ENCODE measurements around the gene LUZP1. TPM values are rescaled to one million over a fixed set of nuclear protein-coding genes. Genes with fewer than 3 reads are reported as not detected.

The LUZP1 gene
- total RNA-seq (10 to 100 TPM; 24.7 to 42.3 (median 32.6) TPM), polyA plus RNA-seq (10 to 100 TPM in 1 of 2 donors, 1 to 10 TPM in 1; 6.1 to 28.1 TPM)
- long read RNA-seq, donor 1, partial matches to known transcripts, result 11 of 31 reads
- long read RNA-seq, donor 1, other reads (novel, unspliced or antisense), result 18 of 31 reads
- long read RNA-seq, donor 2, transcript LUZP1-204 (4 exons, 1,190 nt), result major isoform, 6 of 53 reads
- long read RNA-seq, donor 2, partial matches to known transcripts, result 29 of 53 reads
- long read RNA-seq, donor 2, other reads (novel, unspliced or antisense), result 18 of 53 reads
- long read RNA-seq, donor 3, partial matches to known transcripts, result 8 of 28 reads
- long read RNA-seq, donor 3, other reads (novel, unspliced or antisense), result 17 of 28 reads

DNA sequence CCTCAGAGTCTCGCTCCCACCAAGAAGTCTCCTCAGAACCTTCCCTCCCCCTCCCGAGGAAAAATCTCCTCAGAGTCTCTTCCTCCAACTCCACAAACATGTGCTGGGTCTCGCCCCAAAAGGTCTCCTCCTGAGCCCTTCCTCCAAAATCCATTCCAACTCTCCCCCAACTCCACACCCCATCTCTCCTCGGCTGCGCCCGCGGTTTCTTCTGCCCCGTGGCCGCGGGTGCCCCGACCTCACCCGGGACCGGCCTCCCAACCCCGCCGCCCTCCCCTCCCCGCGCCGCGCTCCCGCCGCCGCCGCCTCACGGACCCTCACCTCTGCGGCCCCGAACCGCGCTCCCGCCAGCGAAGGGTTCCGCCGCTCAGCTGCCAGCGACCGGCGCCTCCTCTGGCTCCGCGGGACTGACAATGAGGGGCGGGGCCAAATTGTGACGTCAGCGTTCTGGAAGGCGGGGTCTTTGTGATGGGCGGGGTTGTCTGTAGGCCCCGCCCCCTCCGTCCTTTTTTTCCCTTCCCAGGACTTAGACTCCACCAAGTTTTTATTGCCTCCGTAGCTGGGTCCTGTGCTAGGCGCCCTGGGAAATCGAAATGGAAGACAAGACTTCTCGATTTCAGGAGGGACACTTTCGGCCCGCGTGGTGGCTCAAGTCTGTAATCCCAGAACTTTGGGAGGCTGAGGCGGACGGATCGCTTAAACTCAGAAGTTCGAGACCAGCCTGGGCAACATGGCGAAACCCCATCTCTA is at the start of gene LUZP1:
Gene LUZP1, minus strand, starts transcription at position 412 of the 750 bp plus-strand sequence.
- peak; percentile 91 to 95 (median 92) for ATAC-seq
- Histone ChIP-seq H3K27me3 (no peaks in the 10 kb centered on the region), H3K36me3 (no peaks in the 10 kb centered on the region), H3K9me3 (no peaks in the 10 kb centered on the region), H3K4me1 (peaks cover 0 to 54% (median 43%) of the 10 kb centered on the region in 12 donors), H3K27ac (peak within 1 kb of the TSS; percentile 88 to 98 (median 94)), H3K4me3 (peak within 1 kb of the TSS; percentile 67 to 98 (median 86))
- intact Hi-C loops (cut with DNase I), result loop anchor here in 4 of 10 donors (1.0 to 5.0 kb wide), 4 partner anchors 9 to 151 kb away; partner anchors contain the start of genes KDM1A (in 1 of the 4) and TEX46 (in 1 of the 4)
- WGBS, 4 donors, result 6 to 21% (median 8%) methylated on average over 26 to 56 of the region's 56 CpGs
- peak; percentile 97 to 98 for TF ChIP-seq POLR2A (IDR thresholded peaks at IDR 0.05)
- TF ChIP-seq CTCF (IDR thresholded peaks at IDR 0.05), result no peak
- DNase-seq, result peak; percentile 91 to 97 (median 92)

DNA sequence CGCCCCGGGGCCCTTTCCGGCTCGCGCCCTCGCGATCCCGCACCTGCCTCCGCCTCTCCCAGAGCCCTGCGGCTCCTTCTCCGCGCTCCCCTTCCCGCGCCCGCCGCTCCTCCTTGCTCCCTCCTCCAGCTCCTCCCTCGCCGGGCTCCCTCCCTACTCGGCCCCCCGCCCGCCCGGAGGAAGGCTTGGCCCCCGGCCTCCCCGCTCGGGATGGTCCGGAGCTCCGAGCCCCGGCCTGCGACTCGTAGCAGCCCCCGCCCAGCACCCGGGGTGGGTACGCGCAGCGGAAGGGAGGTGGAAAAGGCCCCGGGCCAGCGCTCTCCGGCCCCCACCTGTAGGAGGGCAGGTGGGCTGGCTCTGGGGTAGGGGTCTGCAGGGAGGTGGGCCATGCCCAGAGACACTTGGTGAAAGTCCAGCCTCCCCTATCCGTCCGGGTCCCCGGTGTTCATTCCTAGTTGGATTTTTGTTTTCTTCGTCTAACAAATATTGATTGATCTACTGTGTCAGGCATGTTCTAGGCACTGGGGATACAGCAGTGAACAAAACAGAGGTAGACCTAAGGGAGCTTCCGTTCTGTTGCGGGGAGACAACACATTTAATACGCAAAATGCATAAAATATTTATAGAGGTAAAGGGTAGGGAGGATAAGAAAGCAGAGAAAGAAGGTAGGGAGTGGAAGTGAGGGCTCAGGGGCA is 48.9 kb upstream of the LUZP1 start, which contains the start of gene HTR1D:
Gene HTR1D, minus strand, starts transcription at position 82 of the 695 bp plus-strand sequence. CDS start 23,283 bp downstream, outside the sequence.
- DNase-seq (no peak), ATAC-seq (no peak)
- H3K4me3 ChIP-seq, result peak within 1 kb of the TSS in 11 of 12 donors; percentile 23 to 54 (median 48)
- H3K27ac ChIP-seq, result no peak within 1 kb of the TSS
- H3K36me3 ChIP-seq, result no peaks in the 10 kb centered on the region
- 2 to 16% (median 3%) methylated on average over 10 to 45 of the region's 45 CpGs for WGBS, 4 donors
- TF ChIP-seq POLR2A (IDR thresholded peaks at IDR 0.05), result no peak
- TF ChIP-seq CTCF (IDR thresholded peaks at IDR 0.05), result no peak
- no peaks in the 10 kb centered on the region for H3K9me3 ChIP-seq
- H3K27me3 ChIP-seq, result peaks cover 18 to 56% (median 35%) of the 10 kb centered on the region in 9 donors
- H3K4me1 ChIP-seq, result peaks cover 0 to 16% (median 10%) of the 10 kb centered on the region in 12 donors
- intact Hi-C loops (cut with DNase I), result loop anchor here in 5 of 10 donors (5.0 to 10.0 kb wide), 4 partner anchors 47 to 320 kb away; no protein-coding TSS in a partner anchor

DNA sequence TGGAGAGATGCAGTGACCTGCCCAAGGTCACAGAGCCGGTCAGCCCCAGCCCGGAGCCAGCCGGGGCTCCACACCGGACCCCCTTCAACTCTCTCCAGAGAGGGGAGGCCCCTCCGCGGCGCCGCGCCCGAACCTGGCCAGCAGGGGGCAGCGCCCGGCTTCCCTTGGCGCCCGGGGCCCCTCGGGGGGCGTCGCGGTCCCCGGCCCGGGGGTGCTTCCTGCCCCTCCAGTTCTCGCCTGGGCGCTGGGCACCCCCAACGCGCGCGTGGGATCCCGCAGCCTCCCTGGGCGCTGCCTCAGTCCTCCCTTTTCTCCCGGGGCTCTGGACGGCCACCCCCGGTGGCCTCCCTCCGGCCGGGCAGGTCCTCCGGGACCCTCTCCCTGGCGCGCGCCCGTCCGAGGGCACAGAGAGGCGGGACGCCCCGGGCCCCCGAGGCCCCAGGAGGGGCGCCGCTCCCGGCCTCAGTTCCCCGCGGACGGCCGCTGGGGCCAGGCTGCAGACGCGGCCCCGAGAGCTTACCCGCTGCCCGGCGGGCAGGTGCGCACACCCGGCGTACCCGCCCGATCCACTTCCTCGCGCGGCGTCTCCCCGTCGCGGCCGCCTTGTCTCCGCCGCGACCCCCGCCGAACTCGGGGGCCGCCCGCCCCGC is 48.2 kb upstream of the LUZP1 start:
- ATAC-seq (peak in 1 of 4 donors; percentile 43), DNase-seq (no peak)
- H3K9me3 ChIP-seq, result no peaks in the 10 kb centered on the region
- 1 to 4% (median 1%) methylated on average over 22 to 78 of the region's 78 CpGs for WGBS, 4 donors
- no peaks in the 10 kb centered on the region for H3K36me3 ChIP-seq
- intact Hi-C loops (cut with DNase I), result loop anchor here in 5 of 10 donors (5.0 to 10.0 kb wide), 4 partner anchors 48 to 320 kb away; no protein-coding TSS in a partner anchor
- peak overlapping the region in 11 of 12 donors; percentile 23 to 54 (median 48) for H3K4me3 ChIP-seq
- no peak overlapping the region for H3K27ac ChIP-seq
- TF ChIP-seq CTCF (IDR thresholded peaks at IDR 0.05), result peak; percentile 46 to 74 (median 64)
- no peak for TF ChIP-seq POLR2A (IDR thresholded peaks at IDR 0.05)
- peaks cover 0 to 16% (median 10%) of the 10 kb centered on the region in 12 donors for H3K4me1 ChIP-seq
- peaks cover 18 to 63% (median 39%) of the 10 kb centered on the region in 9 donors for H3K27me3 ChIP-seq
